IPS-11a (cell line): ENCODE data around the gene HPCAL4.
A peak's percentile ranks its signal among the peaks of the same experiment; 100 is the strongest.

Source experiments
- H3K4me3 ChIP-seq: one replicate; pipeline ENCODE4 v1.5.1; 2013; ENCODE audit warnings: low read depth, low read length, control low read depth

The HPCAL4 gene

GRCh38 chr1:39652554-39652953 is 38.7 kb downstream of the HPCAL4 start:
- no peak overlapping the region for H3K4me3 ChIP-seq

GRCh38 chr1:39652105-39652504 is 39.1 kb downstream of the HPCAL4 start:
- H3K4me3 ChIP-seq = no peak overlapping the region

GRCh38 chr1:39650431-39650830 is 40.8 kb downstream of the HPCAL4 start:
- no peak overlapping the region for H3K4me3 ChIP-seq

- H3K4me3 ChIP-seq = no peak overlapping the region
Measured at GRCh38 chr1:39649636-39650185, 41.5 kb downstream of the HPCAL4 start.

GRCh38 chr1:39648496-39648895 is 42.7 kb downstream of the HPCAL4 start:
- no peak overlapping the region for H3K4me3 ChIP-seq

GRCh38 chr1:39647247-39647646 is 44.0 kb downstream of the HPCAL4 start:
- H3K4me3 ChIP-seq = no peak overlapping the region

- H3K4me3 ChIP-seq = no peak overlapping the region
Measured at GRCh38 chr1:39646232-39647081, 44.8 kb downstream of the HPCAL4 start.

- no peak overlapping the region for H3K4me3 ChIP-seq
Measured at GRCh38 chr1:39645411-39646043, 45.7 kb downstream of the HPCAL4 start.

GRCh38 chr1:39643705-39644104 is 47.5 kb downstream of the HPCAL4 start:
- H3K4me3 ChIP-seq = no peak overlapping the region

- H3K4me3 ChIP-seq = no peak overlapping the region
Measured at GRCh38 chr1:39642796-39643195, 48.4 kb downstream of the HPCAL4 start.

GRCh38 chr1:39640861-39641260 is 50.4 kb downstream of the HPCAL4 start:
- no peak overlapping the region for H3K4me3 ChIP-seq

- peak within 1 kb of the TSS; percentile 56 for H3K4me3 ChIP-seq
Measured at GRCh38 chr1:39639305-39640130, 51.7 kb downstream of the HPCAL4 start, which contains the start of gene HEYL. Gene HEYL, minus strand, starts transcription at chr1:39639643. Its CDS starts 18 bp downstream, at chr1:39639625.

- peak overlapping the region; percentile 40 for H3K4me3 ChIP-seq
Measured at GRCh38 chr1:39638965-39639304, 52.3 kb downstream of the HPCAL4 start.

GRCh38 chr1:39637361-39637760 is 53.9 kb downstream of the HPCAL4 start:
- no peak overlapping the region for H3K4me3 ChIP-seq

GRCh38 chr1:39635871-39636210 is 55.4 kb downstream of the HPCAL4 start:
- no peak overlapping the region for H3K4me3 ChIP-seq

- no peak overlapping the region for H3K4me3 ChIP-seq
Measured at GRCh38 chr1:39635205-39635870, 55.9 kb downstream of the HPCAL4 start.

- no peak overlapping the region for H3K4me3 ChIP-seq
Measured at GRCh38 chr1:39633422-39633821, 57.8 kb downstream of the HPCAL4 start.

GRCh38 chr1:39632682-39633417 is 58.4 kb downstream of the HPCAL4 start:
- no peak overlapping the region for H3K4me3 ChIP-seq

GRCh38 chr1:39632323-39632681 is 58.9 kb downstream of the HPCAL4 start:
- H3K4me3 ChIP-seq = no peak overlapping the region
